ENCODE data around the gene TTC36.
"Not testable (repeated sequence)": the region's sequence is repeated elsewhere in the genome, so short reads cannot be mapped to it uniquely, and the experiment has no call there.

Gene TTC36

GRCh38 chr11:118572061-118572980 lies 45.0 kb downstream of the TTC36 start, which contains the start of gene ARCN1:
Gene ARCN1, plus strand, starts transcription at chr11:118572409. Its CDS starts 139 bp downstream, at chr11:118572548.
- FAIRE-seq (peak; percentile 76), DNase-seq (ENCODE audit: extremely low spot score, insufficient read length, low read depth) (peak; percentile 76)

DNA sequence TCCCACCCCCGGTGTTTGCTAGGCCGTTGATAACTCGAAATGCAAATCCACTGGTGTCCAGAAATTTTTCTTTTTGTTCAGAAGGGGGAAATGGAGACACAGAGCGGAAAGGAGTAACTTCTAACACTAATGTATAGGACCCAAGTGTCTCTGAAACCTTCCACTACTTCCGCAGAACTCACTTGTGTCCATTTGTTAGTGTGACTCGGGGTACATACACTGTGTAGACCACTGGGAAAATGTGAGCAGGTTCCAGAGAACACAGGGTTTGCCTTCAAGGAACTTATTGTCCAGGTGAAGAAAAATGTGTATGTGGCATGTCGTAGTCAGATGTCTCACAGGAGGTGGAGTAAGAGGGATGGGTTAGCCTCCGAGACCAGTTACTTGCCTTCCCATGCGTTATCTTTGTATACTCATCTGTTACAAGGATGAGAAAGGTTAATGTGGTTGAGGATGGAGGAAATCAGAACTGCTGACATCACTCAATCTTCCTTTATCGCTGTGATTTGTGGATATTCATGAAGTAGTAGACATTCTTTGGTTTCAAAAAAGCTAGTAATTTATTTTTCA lies 45.8 kb downstream of the TTC36 start:
- DNase-seq (ENCODE audit: extremely low spot score, insufficient read length, low read depth) (no peak), FAIRE-seq (peak; percentile 50)

- DNase-seq (ENCODE audit: extremely low spot score, insufficient read length, low read depth) (no peak), FAIRE-seq (no peak)
Observed at GRCh38 chr11:118574636-118575035, 47.4 kb downstream of the TTC36 start.

- DNase-seq (ENCODE audit: extremely low spot score, insufficient read length, low read depth); FAIRE-seq: not testable (repeated sequence)
Observed at GRCh38 chr11:118577995-118578394, 50.7 kb downstream of the TTC36 start.
